Adrenal gland (tissue), 5 donors: ENCODE data around the gene RNU6-1.

Source experiments
- CTCF ChIP-seq, 6 experiments: fragments of 450-650 bp in 4 of 6; fragments of 200-600 bp in 2 of 6; sonication (generic) in 1 of 6; IDR thresholded peaks; 1 replicate in 5 of 6; 2 replicates in 1 of 6; pipeline versions ENCODE4 v1.5.1 to v1.8.0; 2016 to 2021; ENCODE audit warnings: antibody characterized with exemption in 6 of 6, mild to moderate bottlenecking in 2 of 6, moderate library complexity in 1 of 6
- POLR2A ChIP-seq, 2 donors: fragments of 450-650 bp; IDR thresholded peaks; one replicate each; pipeline ENCODE4 v1.6.1; 2017; ENCODE audit warnings: antibody characterized with exemption in 2 of 2, mild to moderate bottlenecking in 2 of 2, moderate library complexity in 1 of 2
- donor health status: DM: no; HTN: no; CAD: no.

- TF ChIP-seq CTCF (IDR thresholded peaks at IDR 0.05) (no peak), POLR2A (IDR thresholded peaks at IDR 0.05) (no peak)
Measured at GRCh38 chr15:67812241-67812644, 27.6 kb downstream of the RNU6-1 start.
